ENCODE results near the gene ELOVL3.

DNA sequence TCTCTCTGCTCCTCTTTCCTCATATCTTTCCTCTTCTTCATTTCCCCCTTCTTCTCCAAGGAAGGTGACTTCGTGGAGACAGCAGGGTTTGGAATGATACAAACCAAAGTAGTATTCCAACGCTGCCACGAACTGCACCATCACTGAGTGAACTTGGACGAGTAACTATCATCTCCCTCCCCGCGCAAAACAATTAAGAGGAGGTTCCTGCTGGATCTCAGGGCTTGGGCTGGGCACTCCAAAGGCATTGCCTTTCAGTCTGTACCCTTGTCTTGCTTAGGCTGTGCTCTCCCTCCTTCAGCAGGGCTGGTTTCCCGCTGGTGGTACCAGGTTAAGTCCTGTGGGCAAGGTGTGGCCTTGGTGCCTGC, 16.0 kb downstream of the ELOVL3 start:
- TF ChIP-seq, protein P1, sequence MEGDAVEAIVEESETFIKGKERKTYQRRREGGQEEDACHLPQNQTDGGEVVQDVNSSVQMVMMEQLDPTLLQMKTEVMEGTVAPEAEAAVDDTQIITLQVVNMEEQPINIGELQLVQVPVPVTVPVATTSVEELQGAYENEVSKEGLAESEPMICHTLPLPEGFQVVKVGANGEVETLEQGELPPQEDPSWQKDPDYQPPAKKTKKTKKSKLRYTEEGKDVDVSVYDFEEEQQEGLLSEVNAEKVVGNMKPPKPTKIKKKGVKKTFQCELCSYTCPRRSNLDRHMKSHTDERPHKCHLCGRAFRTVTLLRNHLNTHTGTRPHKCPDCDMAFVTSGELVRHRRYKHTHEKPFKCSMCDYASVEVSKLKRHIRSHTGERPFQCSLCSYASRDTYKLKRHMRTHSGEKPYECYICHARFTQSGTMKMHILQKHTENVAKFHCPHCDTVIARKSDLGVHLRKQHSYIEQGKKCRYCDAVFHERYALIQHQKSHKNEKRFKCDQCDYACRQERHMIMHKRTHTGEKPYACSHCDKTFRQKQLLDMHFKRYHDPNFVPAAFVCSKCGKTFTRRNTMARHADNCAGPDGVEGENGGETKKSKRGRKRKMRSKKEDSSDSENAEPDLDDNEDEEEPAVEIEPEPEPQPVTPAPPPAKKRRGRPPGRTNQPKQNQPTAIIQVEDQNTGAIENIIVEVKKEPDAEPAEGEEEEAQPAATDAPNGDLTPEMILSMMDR (IDR thresholded peaks at IDR 0.05; ENCODE audit: low read length): no peak
- no peak for TF ChIP-seq EZH2phosphoT487 (IDR thresholded peaks at IDR 0.05; ENCODE audit: low read length)

All from MM.1S (cell line).